ENCODE data around the gene FAM9A. TPM values are rescaled to one million over a fixed set of nuclear protein-coding genes. Genes with fewer than 3 reads are reported as not detected.
"Not testable (repeated sequence)": the region's sequence is repeated elsewhere in the genome, so short reads cannot be mapped to it uniquely, and the experiment has no call there.

FAM9A gene
- total RNA-seq, 1 experiment from 2014 or later: not detected

GRCh38 chrX:8799281-8799680 lies 1.9 kb downstream of the FAM9A start:
- H3K27me3 ChIP-seq (ENCODE audit: low read length); H3K4me3 ChIP-seq (ENCODE audit: low read length); POLR2A ChIA-PET (ENCODE audit: unreplicated experiment); H3K9ac ChIP-seq (ENCODE audit: low read length); DNase-seq; ATAC-seq; H2AFZ ChIP-seq (ENCODE audit: low read length); H3F3A ChIP-seq (ENCODE audit: low read length, unreplicated experiment); H3K36me3 ChIP-seq (ENCODE audit: low read depth, low read length); H3K9me2 ChIP-seq (replicated peaks; ENCODE audit: low read length); H3K79me2 ChIP-seq (ENCODE audit: low read length); H3K9me3 ChIP-seq (ENCODE audit: low read length); intact Hi-C loops (cut with micrococcal nuclease); CTCF ChIA-PET; H3K27ac ChIP-seq (ENCODE audit: low read length); H4K20me1 ChIP-seq (ENCODE audit: low read length); BruUV-seq (replicated peaks); H3K4me2 ChIP-seq (ENCODE audit: low read length): not testable (repeated sequence)
- peaks cover 20% of the 10 kb centered on the region for H3K4me1 ChIP-seq (ENCODE audit: insufficient read depth, low read length)

- H3K4me3 ChIP-seq (ENCODE audit: low read length); DNase-seq; H3K79me2 ChIP-seq (ENCODE audit: low read length); H3K27me3 ChIP-seq (ENCODE audit: low read length); H3F3A ChIP-seq (ENCODE audit: low read length, unreplicated experiment); H3K9me3 ChIP-seq (ENCODE audit: low read length); CTCF ChIA-PET; H3K9ac ChIP-seq (ENCODE audit: low read length); H2AFZ ChIP-seq (ENCODE audit: low read length); intact Hi-C loops (cut with micrococcal nuclease); H4K20me1 ChIP-seq (ENCODE audit: low read length); H3K9me2 ChIP-seq (replicated peaks; ENCODE audit: low read length); H3K36me3 ChIP-seq (ENCODE audit: low read depth, low read length); H3K4me2 ChIP-seq (ENCODE audit: low read length); POLR2A ChIA-PET (ENCODE audit: unreplicated experiment); BruUV-seq (replicated peaks); ATAC-seq; H3K27ac ChIP-seq (ENCODE audit: low read length): not testable (repeated sequence)
- H3K4me1 ChIP-seq (ENCODE audit: insufficient read depth, low read length): peaks cover 14% of the 10 kb centered on the region
Measured at GRCh38 chrX:8798702-8799101, 2.5 kb downstream of the FAM9A start.

- H3K4me1 ChIP-seq (ENCODE audit: insufficient read depth, low read length); H3K27ac ChIP-seq (ENCODE audit: low read length); BruUV-seq (replicated peaks); H4K20me1 ChIP-seq (ENCODE audit: low read length); H3K27me3 ChIP-seq (ENCODE audit: low read length); H2AFZ ChIP-seq (ENCODE audit: low read length); DNase-seq; H3K9me2 ChIP-seq (replicated peaks; ENCODE audit: low read length); H3K9me3 ChIP-seq (ENCODE audit: low read length); H3K4me3 ChIP-seq (ENCODE audit: low read length); H3F3A ChIP-seq (ENCODE audit: low read length, unreplicated experiment); H3K4me2 ChIP-seq (ENCODE audit: low read length); ATAC-seq; CTCF ChIA-PET; intact Hi-C loops (cut with micrococcal nuclease); H3K79me2 ChIP-seq (ENCODE audit: low read length); H3K9ac ChIP-seq (ENCODE audit: low read length); H3K36me3 ChIP-seq (ENCODE audit: low read depth, low read length); POLR2A ChIA-PET (ENCODE audit: unreplicated experiment): not testable (repeated sequence)
Measured at GRCh38 chrX:8787119-8787518, 14.1 kb downstream of the FAM9A start.

- Histone ChIP-seq H3K9me3 (ENCODE audit: low read length) (no peaks in the 10 kb centered on the region), H3K9me2 (replicated peaks; ENCODE audit: low read length) (no peaks in the 10 kb centered on the region), H3K4me3 (ENCODE audit: low read length) (no peak overlapping the region), H4K20me1 (ENCODE audit: low read length) (no peaks in the 10 kb centered on the region), H3K27ac (ENCODE audit: low read length) (no peak overlapping the region), H3K9ac (ENCODE audit: low read length) (no peak overlapping the region), H3K4me2 (ENCODE audit: low read length) (no peak overlapping the region), H3F3A (ENCODE audit: low read length, unreplicated experiment) (no peaks in the 10 kb centered on the region), H3K36me3 (ENCODE audit: low read depth, low read length) (no peaks in the 10 kb centered on the region), H3K79me2 (ENCODE audit: low read length) (no peaks in the 10 kb centered on the region), H3K4me1 (ENCODE audit: insufficient read depth, low read length) (no peaks in the 10 kb centered on the region), H2AFZ (ENCODE audit: low read length) (no peak overlapping the region), H3K27me3 (ENCODE audit: low read length) (no peaks in the 10 kb centered on the region)
- no peak for DNase-seq
- ATAC-seq: no peak
- CTCF ChIA-PET: no interaction called here
- POLR2A ChIA-PET (ENCODE audit: unreplicated experiment): no interaction called here
- no peak for TF ChIP-seq EZH2 (IDR thresholded peaks at IDR 0.05; ENCODE audit: low read length, unreplicated experiment)
- no TSS peak for BruUV-seq (replicated peaks)
- intact Hi-C loops (cut with micrococcal nuclease): no loop called here
Measured at GRCh38 chrX:8784162-8784561, 17.0 kb downstream of the FAM9A start.

GRCh38 chrX:8783714-8784098 lies 17.5 kb downstream of the FAM9A start:
- H3K79me2 ChIP-seq (ENCODE audit: low read length): no peaks in the 10 kb centered on the region
- H3F3A ChIP-seq (ENCODE audit: low read length, unreplicated experiment): no peaks in the 10 kb centered on the region
- CTCF ChIA-PET: no interaction called here
- ATAC-seq (no peak), DNase-seq (no peak)
- H3K4me3 ChIP-seq (ENCODE audit: low read length): no peak overlapping the region
- BruUV-seq (replicated peaks): no TSS peak
- no peak overlapping the region for H3K4me2 ChIP-seq (ENCODE audit: low read length)
- intact Hi-C loops (cut with micrococcal nuclease): no loop called here
- no peak overlapping the region for H2AFZ ChIP-seq (ENCODE audit: low read length)
- no peaks in the 10 kb centered on the region for H4K20me1 ChIP-seq (ENCODE audit: low read length)
- H3K36me3 ChIP-seq (ENCODE audit: low read depth, low read length): no peaks in the 10 kb centered on the region
- no peaks in the 10 kb centered on the region for H3K4me1 ChIP-seq (ENCODE audit: insufficient read depth, low read length)
- TF ChIP-seq EZH2 (IDR thresholded peaks at IDR 0.05; ENCODE audit: low read length, unreplicated experiment) (no peak), CTCF (conservative IDR thresholded peaks at IDR 0.05; ENCODE audit: low read depth, low read length) (no peak), EZH2phosphoT487 (IDR thresholded peaks at IDR 0.05; ENCODE audit: borderline replicate concordance, low read length) (no peak)
- H3K27ac ChIP-seq (ENCODE audit: low read length): no peak overlapping the region
- no peaks in the 10 kb centered on the region for H3K9me2 ChIP-seq (replicated peaks; ENCODE audit: low read length)
- H3K9ac ChIP-seq (ENCODE audit: low read length): no peak overlapping the region
- POLR2A ChIA-PET (ENCODE audit: unreplicated experiment): no interaction called here
- no peaks in the 10 kb centered on the region for H3K9me3 ChIP-seq (ENCODE audit: low read length)
- no peaks in the 10 kb centered on the region for H3K27me3 ChIP-seq (ENCODE audit: low read length)

Measured in PC-3 (cell line).